CD14-positive monocyte (primary cell): ENCODE data around the gene ACY1. TPM values are rescaled to one million over a fixed set of nuclear protein-coding genes. Genes with fewer than 3 reads are reported as not detected.

Experiments
- DNase-seq, 3 donors: peaks; one replicate each; pipeline ENCODE4 v3.0.0-alpha.2; 2011 to 2022
- H2AFZ ChIP-seq: 2 replicates; pipeline ENCODE4 v1.6.0; 2012; ENCODE audit warnings: mild to moderate bottlenecking, low read depth, low read length, inconsistent platforms; ENCODE audit not compliant: insufficient read depth, poor library complexity, severe bottlenecking
- H3K27ac ChIP-seq, 2 donors: 1 replicate in 1 of 2; 2 replicates in 1 of 2; pipeline ENCODE4 v1.5.1; 2012 to 2013; ENCODE audit warnings: low read length in 2 of 2, control low read depth in 1 of 2, inconsistent platforms in 1 of 2, low read depth in 1 of 2, mild to moderate bottlenecking in 1 of 2
- H3K27me3 ChIP-seq, 2 donors: one replicate each; pipeline versions ENCODE4 v1.6.0 to v1.6.1; 2011 to 2013; ENCODE audit warnings: low read length in 2 of 2; ENCODE audit not compliant: control insufficient read depth in 2 of 2, insufficient read depth in 2 of 2
- H3K36me3 ChIP-seq, 2 donors: replicated peaks in 1 of 2; 1 replicate in 1 of 2; 2 replicates in 1 of 2; pipeline versions ENCODE4 v1.5.1 to v1.6.1; 2012 to 2013; ENCODE audit warnings: low read length in 2 of 2, control low read depth in 1 of 2, inconsistent platforms in 1 of 2, mild to moderate bottlenecking in 1 of 2; ENCODE audit not compliant: insufficient read depth in 2 of 2, control insufficient read depth in 1 of 2
- H3K4me1 ChIP-seq, 2 donors: 1 replicate in 1 of 2; 2 replicates in 1 of 2; pipeline versions ENCODE4 v1.5.1 to v1.6.1; 2012 to 2013; ENCODE audit warnings: low read length in 2 of 2, control low read depth in 1 of 2, inconsistent platforms in 1 of 2, mild to moderate bottlenecking in 1 of 2, moderate library complexity in 1 of 2; ENCODE audit not compliant: insufficient read depth in 2 of 2, control insufficient read depth in 1 of 2
- H3K4me2 ChIP-seq: replicated peaks from 2 replicates; pipeline ENCODE3; 2012; ENCODE audit warnings: low read length, moderate library complexity, mild to moderate bottlenecking; ENCODE audit not compliant: poor library complexity, severe bottlenecking; ENCODE audit errors: extremely low read depth
- H3K4me3 ChIP-seq, 3 experiments: fragments of 200-600 bp in 1 of 3; sonication (generic) in 1 of 3; replicated peaks in 1 of 3; 1 replicate in 2 of 3; 2 replicates in 1 of 3; pipeline ENCODE4 v1.5.1; 2011 to 2013; ENCODE audit warnings: low read length in 3 of 3, mild to moderate bottlenecking in 3 of 3, control low read depth in 2 of 3, low read depth in 2 of 3, inconsistent platforms in 1 of 3, moderate library complexity in 1 of 3
- H3K79me2 ChIP-seq: 2 replicates; pipeline ENCODE4 v1.6.0; 2012; ENCODE audit warnings: mild to moderate bottlenecking, control low read depth, inconsistent platforms, low read length, moderate library complexity; ENCODE audit not compliant: insufficient read depth
- H3K9ac ChIP-seq: 2 replicates; pipeline ENCODE4 v1.6.0; 2017; ENCODE audit warnings: low read length, mild to moderate bottlenecking; ENCODE audit not compliant: insufficient read depth, poor library complexity, severe bottlenecking
- H3K9me3 ChIP-seq, 2 donors: replicated peaks in 1 of 2; 1 replicate in 1 of 2; 2 replicates in 1 of 2; pipeline versions ENCODE4 v1.5.1 to v1.6.1; 2012 to 2013; ENCODE audit warnings: low read length in 2 of 2, control low read depth in 1 of 2; ENCODE audit not compliant: control insufficient read depth in 1 of 2, insufficient read depth in 1 of 2
- H4K20me1 ChIP-seq: 2 replicates; pipeline ENCODE4 v1.6.0; 2012; ENCODE audit warnings: mild to moderate bottlenecking, low read length, control low read depth, moderate library complexity; ENCODE audit not compliant: insufficient read depth
- H3K27ac Mint-ChIP-seq, 7 donors: one replicate each; pipeline ENCODE4 v1.8.0; 2020; ENCODE audit warnings: mild to moderate bottlenecking in 7 of 7, mixed read lengths in 7 of 7, moderate library complexity in 6 of 7, inconsistent platforms in 2 of 7
- H3K27me3 Mint-ChIP-seq, 3 donors: one replicate each; pipeline ENCODE4 v1.8.0; 2021 to 2022; ENCODE audit warnings: low read depth in 3 of 3, mild to moderate bottlenecking in 3 of 3, mixed read lengths in 3 of 3, moderate library complexity in 3 of 3, inconsistent platforms in 1 of 3
- H3K36me3 Mint-ChIP-seq, 2 donors: one replicate each; pipeline ENCODE4 v1.8.0; 2020; ENCODE audit warnings: mixed read lengths in 2 of 2, inconsistent platforms in 1 of 2, mild to moderate bottlenecking in 1 of 2
- H3K4me1 Mint-ChIP-seq: one replicate; pipeline ENCODE4 v1.8.0; 2020; ENCODE audit warnings: mild to moderate bottlenecking, mixed read lengths
- H3K4me3 Mint-ChIP-seq, 2 donors: one replicate each; pipeline ENCODE4 v1.8.0; 2020; ENCODE audit warnings: mild to moderate bottlenecking in 2 of 2, mixed read lengths in 2 of 2, moderate library complexity in 1 of 2
- H3K9me3 Mint-ChIP-seq, 7 donors: one replicate each; pipeline ENCODE4 v1.8.0; 2020 to 2022; ENCODE audit warnings: mixed read lengths in 7 of 7, mild to moderate bottlenecking in 6 of 7, moderate library complexity in 6 of 7, inconsistent platforms in 2 of 7
- WGBS: methylation state at CpG from one replicate; pipeline ENCODE4 v1.1.5; 2013; ENCODE audit warnings: missing lambda C conversion rate; ENCODE audit not compliant: insufficient coverage; 5-methylcytosine and 5-hydroxymethylcytosine counted together
- intact Hi-C, 2 donors: fragments of 100-400 bp; cut with micrococcal nuclease; formaldehyde crosslinking; loops; one replicate each; pipeline versions ENCODE4 v1.15.0 to v1.15.1; 2023
- polyA plus RNA-seq, 3 donors: library from polyadenylated mRNA; depleted of rRNA in 1 of 3; unstranded in 2 of 3; stranded (reverse) in 1 of 3; fragments of 300-500 nt in 2 of 3; fragments of >200 nt in 1 of 3; fragmentation: Illumina TruSeq in 2 of 3; gene quantifications; 1 replicate in 2 of 3; 2 replicates in 1 of 3; pipeline ENCODE4 v1.2.3, GENCODE V29; 2012 to 2021
- TF ChIP-seq, protein P1 (sequence below): fragments of 200-600 bp; IDR thresholded peaks from one replicate; pipeline ENCODE4 v1.8.0; 2022; ENCODE audit warnings: antibody characterized with exemption, mild to moderate bottlenecking

ACY1 gene
- polyA plus RNA-seq, 3 donors, result 13.3 to 18.0 (median 14.5) TPM

- 23% methylated on average over 26 of the region's 30 CpGs for WGBS
- H3K4me1 Mint-ChIP-seq, result peaks cover 32% of the 10 kb centered on the region
Observed at GRCh38 chr3:51974277-51974962, 8.9 kb upstream of the ACY1 start.

More at GRCh38 chr3:51974277-51974962, 8.9 kb upstream of the ACY1 start:
- peak overlapping the region; percentile 75 for H3K9ac ChIP-seq
- no peaks in the 10 kb centered on the region for H3K27me3 ChIP-seq
- peak overlapping the region; percentile 29 to 81 for H3K27ac ChIP-seq
- no peaks in the 10 kb centered on the region for H4K20me1 ChIP-seq
- H3K79me2 ChIP-seq, result no peaks in the 10 kb centered on the region
- peaks cover 2 to 7% of the 10 kb centered on the region in 2 donors for H3K36me3 Mint-ChIP-seq
- no peak for DNase-seq
- peak overlapping the region; percentile 100 for H3K4me2 ChIP-seq
- TF ChIP-seq, protein P1, sequence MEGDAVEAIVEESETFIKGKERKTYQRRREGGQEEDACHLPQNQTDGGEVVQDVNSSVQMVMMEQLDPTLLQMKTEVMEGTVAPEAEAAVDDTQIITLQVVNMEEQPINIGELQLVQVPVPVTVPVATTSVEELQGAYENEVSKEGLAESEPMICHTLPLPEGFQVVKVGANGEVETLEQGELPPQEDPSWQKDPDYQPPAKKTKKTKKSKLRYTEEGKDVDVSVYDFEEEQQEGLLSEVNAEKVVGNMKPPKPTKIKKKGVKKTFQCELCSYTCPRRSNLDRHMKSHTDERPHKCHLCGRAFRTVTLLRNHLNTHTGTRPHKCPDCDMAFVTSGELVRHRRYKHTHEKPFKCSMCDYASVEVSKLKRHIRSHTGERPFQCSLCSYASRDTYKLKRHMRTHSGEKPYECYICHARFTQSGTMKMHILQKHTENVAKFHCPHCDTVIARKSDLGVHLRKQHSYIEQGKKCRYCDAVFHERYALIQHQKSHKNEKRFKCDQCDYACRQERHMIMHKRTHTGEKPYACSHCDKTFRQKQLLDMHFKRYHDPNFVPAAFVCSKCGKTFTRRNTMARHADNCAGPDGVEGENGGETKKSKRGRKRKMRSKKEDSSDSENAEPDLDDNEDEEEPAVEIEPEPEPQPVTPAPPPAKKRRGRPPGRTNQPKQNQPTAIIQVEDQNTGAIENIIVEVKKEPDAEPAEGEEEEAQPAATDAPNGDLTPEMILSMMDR, result peak; percentile 78
- H3K4me3 ChIP-seq, result peak overlapping the region; percentile 73 to 90 (median 87)
- H2AFZ ChIP-seq, result peak overlapping the region; percentile 98
- no peaks in the 10 kb centered on the region for H3K9me3 ChIP-seq
- peaks cover 0 to 5% (median 4%) of the 10 kb centered on the region in 3 donors for H3K27me3 Mint-ChIP-seq
- peak overlapping the region; percentile 35 to 91 (median 85) for H3K27ac Mint-ChIP-seq
- intact Hi-C loops, result loop anchor here (2.0 kb wide), 1 partner anchor 32 kb away; the partner anchor contains the start of gene PARP3 (in 2 of the 2)
- H3K4me3 Mint-ChIP-seq, result peak overlapping the region; percentile 94 to 97
- H3K9me3 Mint-ChIP-seq, result peaks cover 0 to 2% (median 0%) of the 10 kb centered on the region in 7 donors
- H3K36me3 ChIP-seq, result no peaks in the 10 kb centered on the region
- H3K4me1 ChIP-seq, result peaks cover 26 to 31% of the 10 kb centered on the region in 2 donors
